Measurements from ENCODE around the gene CYGB.

Gene CYGB

GRCh38 chr17:76500074-76500746, 37.3 kb downstream of the CYGB start:
- DNase-seq (ENCODE audit: low read depth), result no peak

DNA sequence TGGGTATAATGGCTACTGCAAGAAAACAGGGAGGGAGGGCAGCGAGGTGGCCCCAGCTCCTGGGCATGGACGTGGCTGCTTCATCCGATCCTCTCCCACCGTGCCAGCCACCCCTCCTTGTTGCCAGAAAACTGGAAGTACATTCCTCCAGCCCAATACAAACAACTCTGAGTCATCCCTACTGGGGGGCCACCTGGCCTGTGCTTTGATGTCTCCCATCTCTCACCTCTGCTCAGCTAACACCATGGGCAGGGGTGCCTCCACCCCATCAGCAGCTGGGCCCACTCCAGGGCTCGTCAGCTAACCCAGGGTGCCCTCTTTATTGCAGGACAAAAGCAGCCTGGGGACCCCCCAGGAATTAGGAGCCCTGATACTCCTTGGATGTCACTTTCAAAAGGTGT, 38.2 kb downstream of the CYGB start:
- TF ChIP-seq CTCF (conservative IDR thresholded peaks at IDR 0.05; ENCODE audit: control insufficient read depth, insufficient read depth, low read depth, low read length), result no peak
- no peak overlapping the region for H3K4me3 ChIP-seq (ENCODE audit: control insufficient read depth, low read depth, low read length)
- no peak for DNase-seq (ENCODE audit: low read depth)

More at GRCh38 chr17:76500074-76500746, 37.3 kb downstream of the CYGB start:
- TF ChIP-seq CTCF (conservative IDR thresholded peaks at IDR 0.05; ENCODE audit: control insufficient read depth, insufficient read depth, low read depth, low read length), result no peak
- H3K4me3 ChIP-seq (ENCODE audit: control insufficient read depth, low read depth, low read length), result peak overlapping the region; percentile 52

DNA sequence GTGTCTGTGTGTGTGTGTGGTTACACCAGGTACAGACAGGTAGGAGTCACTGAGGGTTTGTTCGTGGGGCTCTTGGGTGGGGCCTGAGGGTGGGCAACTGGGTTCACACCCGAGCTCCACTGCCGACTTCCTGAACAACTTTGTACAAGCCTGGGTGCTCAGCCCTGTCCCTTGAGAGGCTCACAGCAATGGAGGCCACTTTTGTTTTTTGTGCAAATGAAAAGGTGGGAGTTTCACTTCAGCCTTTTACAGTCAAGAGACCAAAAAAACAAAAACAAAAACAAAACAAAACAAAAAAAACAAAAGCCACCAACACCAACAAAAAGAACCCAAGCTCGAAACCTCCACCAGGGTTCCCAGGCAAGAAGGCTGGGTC, 38.6 kb downstream of the CYGB start:
- DNase-seq (ENCODE audit: low read depth), result no peak
- TF ChIP-seq CTCF (conservative IDR thresholded peaks at IDR 0.05; ENCODE audit: control insufficient read depth, insufficient read depth, low read depth, low read length), result no peak
- H3K4me3 ChIP-seq (ENCODE audit: control insufficient read depth, low read depth, low read length), result no peak overlapping the region

DNA sequence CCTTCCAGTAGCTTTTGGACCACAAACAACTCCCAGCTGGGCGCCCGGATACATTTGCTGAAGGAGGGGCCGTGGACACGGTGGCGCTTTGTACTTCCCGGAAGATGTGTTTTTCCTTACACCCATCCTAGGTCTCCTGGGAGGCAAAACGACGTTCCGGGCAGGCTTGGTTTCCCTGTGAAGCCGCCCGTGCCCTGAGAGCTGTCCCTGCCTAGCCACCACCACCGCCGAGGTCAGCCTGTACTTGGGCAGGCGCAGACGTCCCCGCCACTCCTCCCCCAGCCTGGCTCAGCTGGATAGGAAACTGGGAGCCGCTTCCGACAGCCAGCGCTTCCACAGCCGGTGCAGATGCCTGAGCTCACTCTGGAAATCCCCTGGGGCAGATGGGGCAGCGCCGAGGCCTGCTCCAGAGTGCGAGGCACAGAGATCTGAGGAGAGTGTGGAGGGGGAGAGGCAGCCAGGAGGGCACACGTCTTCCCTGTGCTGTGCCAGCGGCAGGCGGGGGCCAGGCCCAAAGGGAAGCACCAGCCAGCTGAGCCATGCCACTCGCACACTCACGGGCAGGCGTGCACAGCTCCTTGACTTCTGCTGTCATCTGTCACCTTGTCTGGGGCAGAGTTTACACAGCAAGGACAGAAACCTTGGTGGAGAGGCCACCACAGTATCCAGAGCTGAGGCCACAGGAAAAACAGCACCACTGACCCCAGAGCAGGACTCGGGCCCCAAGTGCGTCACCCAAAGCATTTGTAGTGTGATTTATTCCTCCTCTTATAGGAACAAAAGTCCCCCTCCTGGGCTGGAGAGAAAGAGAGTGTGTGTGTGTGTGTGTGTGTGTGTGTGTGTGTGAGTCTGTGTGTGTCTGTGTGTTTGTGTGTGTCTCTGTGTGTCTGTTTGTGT, 39.3 kb downstream of the CYGB start:
- no peak for TF ChIP-seq CTCF (conservative IDR thresholded peaks at IDR 0.05; ENCODE audit: control insufficient read depth, insufficient read depth, low read depth, low read length)
- peak; percentile 69 for DNase-seq (ENCODE audit: low read depth)
- no peak overlapping the region for H3K4me3 ChIP-seq (ENCODE audit: control insufficient read depth, low read depth, low read length)

DNA sequence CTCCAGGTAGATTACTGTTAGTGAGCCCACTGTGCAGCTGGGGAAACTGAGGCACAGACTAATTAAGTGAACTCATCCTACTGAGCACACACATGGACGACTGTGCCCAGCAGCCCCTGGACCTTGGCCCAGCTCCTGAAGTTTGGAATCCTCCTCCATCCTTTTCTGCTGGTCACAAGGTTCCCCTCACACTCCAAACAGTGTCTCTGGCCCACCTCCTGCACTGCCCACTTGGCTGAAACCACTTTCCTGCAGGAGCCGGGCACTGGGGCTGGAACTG, 39.9 kb downstream of the CYGB start:
- no peak overlapping the region for H3K4me3 ChIP-seq (ENCODE audit: control insufficient read depth, low read depth, low read length)
- no peak for TF ChIP-seq CTCF (conservative IDR thresholded peaks at IDR 0.05; ENCODE audit: control insufficient read depth, insufficient read depth, low read depth, low read length)
- DNase-seq (ENCODE audit: low read depth), result no peak

DNA sequence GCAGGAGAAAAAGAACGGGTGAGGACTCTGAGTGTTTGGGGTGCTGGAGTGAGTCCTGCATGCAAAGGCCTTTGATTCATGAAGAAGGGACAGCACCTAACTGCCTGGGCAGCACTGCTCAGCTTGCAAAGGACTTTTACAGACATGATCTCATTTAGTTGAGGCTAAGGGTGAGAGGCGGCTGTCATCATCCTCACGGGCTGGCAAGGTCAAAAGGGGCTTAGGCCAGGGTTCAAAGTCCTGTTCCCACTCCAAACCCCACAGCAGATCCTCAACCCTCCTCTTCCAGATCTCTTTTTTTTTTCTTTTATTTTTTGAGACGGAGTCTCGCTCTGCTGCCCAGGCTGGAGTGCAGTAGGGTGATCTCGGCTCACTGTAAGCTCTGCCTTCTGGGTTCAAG, 41.0 kb downstream of the CYGB start:
- no peak for TF ChIP-seq CTCF (conservative IDR thresholded peaks at IDR 0.05; ENCODE audit: control insufficient read depth, insufficient read depth, low read depth, low read length)
- H3K4me3 ChIP-seq (ENCODE audit: control insufficient read depth, low read depth, low read length), result no peak overlapping the region
- DNase-seq (ENCODE audit: low read depth), result no peak
